ENCODE measurements around the gene ARAP1. TPM values are rescaled to one million over a fixed set of nuclear protein-coding genes. Genes with fewer than 3 reads are reported as not detected.

The ARAP1 gene
- total RNA-seq, 1 experiment from 2014 or later, result 66.1 TPM

DNA sequence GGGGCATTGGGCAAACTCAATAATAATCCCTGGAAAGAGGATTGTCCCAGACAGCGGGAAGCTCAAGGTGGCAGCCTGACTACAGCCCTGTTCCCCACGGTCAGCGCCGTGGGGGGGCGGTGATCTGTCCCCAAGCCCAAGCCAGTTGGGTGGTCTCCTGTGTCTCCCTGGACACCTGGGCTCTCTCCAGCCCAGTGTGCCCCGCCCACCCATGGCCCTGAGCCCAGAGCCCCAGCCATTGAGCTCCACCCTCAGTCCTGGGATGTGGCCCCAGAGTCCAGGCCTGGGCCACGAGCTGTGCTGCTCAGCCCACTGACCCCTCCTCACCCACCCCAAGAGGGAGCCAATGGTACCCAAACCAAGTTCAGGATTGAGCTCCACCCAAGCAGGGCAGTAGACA, 50.1 kb downstream of the ARAP1 start:
- POLR2A ChIA-PET (ENCODE audit: low non-redundant PET), result no interaction called here
- Histone ChIP-seq H3K4me3 (ENCODE audit: low read depth, low read length, poor library complexity, severe bottlenecking) (no peak overlapping the region), H3K4me1 (ENCODE audit: insufficient read depth, low read length, poor library complexity, severe bottlenecking) (peaks cover 6% of the 10 kb centered on the region), H3K27ac (ENCODE audit: low read depth, low read length, poor library complexity, severe bottlenecking) (no peak overlapping the region), H3K36me3 (ENCODE audit: insufficient read depth, low read length, poor library complexity, severe bottlenecking) (peaks cover 18% of the 10 kb centered on the region), H3K9me3 (ENCODE audit: low read depth, low read length, poor library complexity, severe bottlenecking) (no peaks in the 10 kb centered on the region), H3K27me3 (replicated peaks; ENCODE audit: insufficient read depth, low read depth, low read length, poor library complexity) (no peaks in the 10 kb centered on the region)
- BruUV-seq (replicated peaks), result no TSS peak
- intact Hi-C loops (cut with micrococcal nuclease; ENCODE audit: unreplicated experiment), result no loop called here
- CTCF ChIA-PET, result interaction anchor here (0.6 kb wide), 1 partner anchor 18 kb away, joined by 9 read pairs; no protein-coding TSS in a partner anchor
- DNase-seq (ENCODE audit: low spot score), result no peak
- TF ChIP-seq EZH2 (IDR thresholded peaks at IDR 0.05; ENCODE audit: borderline replicate concordance, low read depth, low read length, poor library complexity, severe bottlenecking), result no peak
- TF ChIP-seq, protein P1, sequence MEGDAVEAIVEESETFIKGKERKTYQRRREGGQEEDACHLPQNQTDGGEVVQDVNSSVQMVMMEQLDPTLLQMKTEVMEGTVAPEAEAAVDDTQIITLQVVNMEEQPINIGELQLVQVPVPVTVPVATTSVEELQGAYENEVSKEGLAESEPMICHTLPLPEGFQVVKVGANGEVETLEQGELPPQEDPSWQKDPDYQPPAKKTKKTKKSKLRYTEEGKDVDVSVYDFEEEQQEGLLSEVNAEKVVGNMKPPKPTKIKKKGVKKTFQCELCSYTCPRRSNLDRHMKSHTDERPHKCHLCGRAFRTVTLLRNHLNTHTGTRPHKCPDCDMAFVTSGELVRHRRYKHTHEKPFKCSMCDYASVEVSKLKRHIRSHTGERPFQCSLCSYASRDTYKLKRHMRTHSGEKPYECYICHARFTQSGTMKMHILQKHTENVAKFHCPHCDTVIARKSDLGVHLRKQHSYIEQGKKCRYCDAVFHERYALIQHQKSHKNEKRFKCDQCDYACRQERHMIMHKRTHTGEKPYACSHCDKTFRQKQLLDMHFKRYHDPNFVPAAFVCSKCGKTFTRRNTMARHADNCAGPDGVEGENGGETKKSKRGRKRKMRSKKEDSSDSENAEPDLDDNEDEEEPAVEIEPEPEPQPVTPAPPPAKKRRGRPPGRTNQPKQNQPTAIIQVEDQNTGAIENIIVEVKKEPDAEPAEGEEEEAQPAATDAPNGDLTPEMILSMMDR (conservative IDR thresholded peaks at IDR 0.05; ENCODE audit: low read depth, low read length), result no peak

DNA sequence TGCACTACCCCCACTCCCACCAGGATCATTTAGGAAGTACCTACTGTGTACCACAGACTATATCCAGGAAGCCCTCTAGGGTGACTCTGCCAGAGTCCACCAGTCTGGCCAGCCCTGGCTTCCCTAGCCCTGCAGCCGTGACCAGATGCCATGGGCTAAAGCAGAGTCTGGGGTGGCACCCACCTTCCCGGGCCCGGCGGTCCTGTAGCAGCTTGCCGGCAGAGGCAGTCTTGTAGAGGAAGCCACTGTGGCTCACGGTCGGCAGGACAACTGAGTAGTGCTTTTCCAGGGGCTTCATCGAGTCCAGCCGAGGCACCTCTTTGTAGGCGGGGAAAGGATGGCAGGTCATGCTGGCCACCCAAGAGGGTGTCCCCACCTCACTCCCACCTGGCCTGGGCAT, 50.7 kb downstream of the ARAP1 start:
- intact Hi-C loops (cut with micrococcal nuclease; ENCODE audit: unreplicated experiment), result no loop called here
- no TSS peak for BruUV-seq (replicated peaks)
- no peak overlapping the region for H3K27ac ChIP-seq (ENCODE audit: low read depth, low read length, poor library complexity, severe bottlenecking)
- no peak for DNase-seq (ENCODE audit: low spot score)
- no peak overlapping the region for H3K4me3 ChIP-seq (ENCODE audit: low read depth, low read length, poor library complexity, severe bottlenecking)
- POLR2A ChIA-PET (ENCODE audit: low non-redundant PET), result no interaction called here
- TF ChIP-seq, protein P1 (conservative IDR thresholded peaks at IDR 0.05; ENCODE audit: low read depth, low read length), result no peak
- no peak for TF ChIP-seq EZH2 (IDR thresholded peaks at IDR 0.05; ENCODE audit: borderline replicate concordance, low read depth, low read length, poor library complexity, severe bottlenecking)
- H3K4me1 ChIP-seq (ENCODE audit: insufficient read depth, low read length, poor library complexity, severe bottlenecking), result peaks cover 6% of the 10 kb centered on the region
- CTCF ChIA-PET, result no interaction called here
- H3K9me3 ChIP-seq (ENCODE audit: low read depth, low read length, poor library complexity, severe bottlenecking), result no peaks in the 10 kb centered on the region
- no peaks in the 10 kb centered on the region for H3K27me3 ChIP-seq (replicated peaks; ENCODE audit: insufficient read depth, low read depth, low read length, poor library complexity)
- peaks cover 24% of the 10 kb centered on the region for H3K36me3 ChIP-seq (ENCODE audit: insufficient read depth, low read length, poor library complexity, severe bottlenecking)

DNA sequence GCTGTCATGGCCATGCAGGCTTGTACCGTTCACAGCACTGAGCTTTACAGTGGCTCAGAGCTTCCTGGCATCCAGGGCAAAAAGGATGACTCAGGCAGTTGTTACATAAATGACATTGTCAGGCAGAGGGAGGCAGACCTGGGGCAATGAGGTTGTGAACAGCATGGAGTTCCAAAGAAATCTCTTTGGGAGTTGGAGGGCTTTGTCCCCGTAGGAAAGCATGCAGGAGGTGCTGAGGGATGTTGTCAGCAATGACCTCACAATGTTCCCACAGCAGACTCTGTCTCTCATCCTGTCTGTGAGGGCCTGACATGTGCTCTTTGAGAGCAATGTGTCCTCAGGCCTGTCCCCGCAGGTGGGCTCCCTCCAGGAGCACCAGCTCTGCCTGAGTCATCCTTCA, 52.1 kb downstream of the ARAP1 start:
- Histone ChIP-seq H3K4me3 (ENCODE audit: low read depth, low read length, poor library complexity, severe bottlenecking) (no peak overlapping the region), H3K27ac (ENCODE audit: low read depth, low read length, poor library complexity, severe bottlenecking) (no peak overlapping the region), H3K36me3 (ENCODE audit: insufficient read depth, low read length, poor library complexity, severe bottlenecking) (peaks cover 36% of the 10 kb centered on the region), H3K27me3 (replicated peaks; ENCODE audit: insufficient read depth, low read depth, low read length, poor library complexity) (no peaks in the 10 kb centered on the region), H3K4me1 (ENCODE audit: insufficient read depth, low read length, poor library complexity, severe bottlenecking) (peaks cover 6% of the 10 kb centered on the region), H3K9me3 (ENCODE audit: low read depth, low read length, poor library complexity, severe bottlenecking) (no peaks in the 10 kb centered on the region)
- no peak for DNase-seq (ENCODE audit: low spot score)
- CTCF ChIA-PET, result interaction anchor here (0.5 kb wide), 1 partner anchor 20 kb away, joined by 3 read pairs; no protein-coding TSS in a partner anchor
- POLR2A ChIA-PET (ENCODE audit: low non-redundant PET), result no interaction called here
- intact Hi-C loops (cut with micrococcal nuclease; ENCODE audit: unreplicated experiment), result no loop called here
- no peak for TF ChIP-seq EZH2 (IDR thresholded peaks at IDR 0.05; ENCODE audit: borderline replicate concordance, low read depth, low read length, poor library complexity, severe bottlenecking)
- TF ChIP-seq, protein P1 (conservative IDR thresholded peaks at IDR 0.05; ENCODE audit: low read depth, low read length), result no peak
- no TSS peak for BruUV-seq (replicated peaks)

Data from A673 (cell line).